ENCODE measurements around the gene P3H2.
"Not testable (repeated sequence)": the region's sequence is repeated elsewhere in the genome, so short reads cannot be mapped to it uniquely, and the experiment has no call there.

P3H2 gene

DNA sequence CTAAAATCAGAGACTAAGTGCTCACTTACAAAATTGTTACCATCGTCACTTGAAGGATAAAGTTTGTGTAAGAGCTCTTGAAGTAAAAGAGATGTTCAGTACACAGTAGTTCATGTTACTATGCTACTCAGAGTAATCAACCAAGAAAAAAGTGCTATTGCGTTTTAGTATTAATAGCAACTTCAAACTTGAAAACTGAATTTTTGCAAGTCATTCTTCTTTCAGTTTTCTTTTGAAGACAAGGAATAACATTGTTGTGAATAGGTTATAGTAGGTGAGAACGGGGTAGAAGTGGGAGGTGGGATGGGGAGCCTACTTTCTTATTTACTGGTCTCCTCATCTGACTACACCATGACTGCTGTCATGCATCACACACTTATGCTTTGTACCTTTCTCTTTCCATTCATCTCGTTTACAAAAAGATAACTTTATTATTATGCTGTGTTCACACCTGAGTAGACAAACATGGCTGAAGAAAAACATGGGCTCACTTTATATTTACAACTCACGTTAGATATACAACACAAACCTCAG lies 39.3 kb upstream of the P3H2 start:
- TF ChIP-seq, protein P1, sequence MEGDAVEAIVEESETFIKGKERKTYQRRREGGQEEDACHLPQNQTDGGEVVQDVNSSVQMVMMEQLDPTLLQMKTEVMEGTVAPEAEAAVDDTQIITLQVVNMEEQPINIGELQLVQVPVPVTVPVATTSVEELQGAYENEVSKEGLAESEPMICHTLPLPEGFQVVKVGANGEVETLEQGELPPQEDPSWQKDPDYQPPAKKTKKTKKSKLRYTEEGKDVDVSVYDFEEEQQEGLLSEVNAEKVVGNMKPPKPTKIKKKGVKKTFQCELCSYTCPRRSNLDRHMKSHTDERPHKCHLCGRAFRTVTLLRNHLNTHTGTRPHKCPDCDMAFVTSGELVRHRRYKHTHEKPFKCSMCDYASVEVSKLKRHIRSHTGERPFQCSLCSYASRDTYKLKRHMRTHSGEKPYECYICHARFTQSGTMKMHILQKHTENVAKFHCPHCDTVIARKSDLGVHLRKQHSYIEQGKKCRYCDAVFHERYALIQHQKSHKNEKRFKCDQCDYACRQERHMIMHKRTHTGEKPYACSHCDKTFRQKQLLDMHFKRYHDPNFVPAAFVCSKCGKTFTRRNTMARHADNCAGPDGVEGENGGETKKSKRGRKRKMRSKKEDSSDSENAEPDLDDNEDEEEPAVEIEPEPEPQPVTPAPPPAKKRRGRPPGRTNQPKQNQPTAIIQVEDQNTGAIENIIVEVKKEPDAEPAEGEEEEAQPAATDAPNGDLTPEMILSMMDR (IDR thresholded peaks at IDR 0.05) = no peak
- no peak for TF ChIP-seq ZFX (IDR thresholded peaks at IDR 0.05; ENCODE audit: borderline replicate concordance)
- no peak overlapping the region for H3K27ac ChIP-seq

GRCh38 chr3:190158261-190158660 lies 37.6 kb upstream of the P3H2 start:
- no peak overlapping the region for H3K27ac ChIP-seq
- TF ChIP-seq, protein P1 (IDR thresholded peaks at IDR 0.05) = no peak
- TF ChIP-seq ZFX (IDR thresholded peaks at IDR 0.05; ENCODE audit: borderline replicate concordance) = no peak

- TF ChIP-seq, protein P1 (IDR thresholded peaks at IDR 0.05) = no peak
- TF ChIP-seq ZFX (IDR thresholded peaks at IDR 0.05; ENCODE audit: borderline replicate concordance) = no peak
- H3K27ac ChIP-seq = no peak overlapping the region
These were observed 35.1 kb upstream of the P3H2 start for GRCh38 chr3:190155752-190156151.

GRCh38 chr3:190150681-190151080 lies 30.0 kb upstream of the P3H2 start:
- TF ChIP-seq ZFX (IDR thresholded peaks at IDR 0.05; ENCODE audit: borderline replicate concordance) = no peak
- no peak overlapping the region for H3K27ac ChIP-seq

DNA sequence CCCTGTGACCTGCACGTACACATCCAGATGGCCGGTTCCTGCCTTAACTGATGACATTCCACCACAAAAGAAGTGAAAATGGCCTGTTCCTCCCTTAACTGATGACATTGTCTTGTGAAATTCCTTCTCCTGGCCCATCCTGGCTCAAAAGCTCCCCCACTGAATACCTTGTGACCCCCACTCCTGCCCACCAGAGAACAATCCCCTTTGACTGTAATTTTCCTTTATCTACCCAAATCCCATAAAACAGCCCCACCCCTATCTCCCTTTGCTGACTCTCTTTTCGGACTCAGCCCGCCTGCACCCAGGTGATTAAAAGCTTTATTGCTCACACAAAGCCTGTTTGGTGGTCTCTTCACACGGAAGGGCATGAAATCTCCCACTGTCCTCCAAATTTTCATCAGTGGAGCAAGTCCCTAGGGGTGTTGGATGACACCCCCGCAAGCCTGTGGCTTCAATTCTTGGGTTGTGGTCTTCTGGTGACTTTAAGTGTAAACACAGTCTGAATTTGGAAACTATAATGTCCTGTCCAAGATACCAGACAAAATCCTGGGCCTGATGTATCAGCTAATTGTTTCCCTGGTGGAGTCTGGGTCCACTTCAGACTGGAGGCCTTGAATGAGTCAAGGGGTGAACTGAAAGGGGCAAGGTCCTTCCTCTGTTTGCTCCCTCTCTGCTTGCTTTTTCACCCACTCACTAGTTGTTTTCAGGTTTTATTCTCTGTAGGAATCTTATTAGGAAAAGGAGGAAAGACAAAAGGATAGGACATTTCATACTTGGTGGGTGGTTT lies 29.3 kb upstream of the P3H2 start:
- H3K27ac ChIP-seq = not testable (repeated sequence)

- H3K27ac ChIP-seq = not testable (repeated sequence)
These were observed 24.1 kb upstream of the P3H2 start for GRCh38 chr3:190144793-190145192.

- TF ChIP-seq ZFX (IDR thresholded peaks at IDR 0.05; ENCODE audit: borderline replicate concordance) = no peak
- TF ChIP-seq, protein P1 (IDR thresholded peaks at IDR 0.05) = no peak
- H3K27ac ChIP-seq = no peak overlapping the region
These were observed 21.3 kb upstream of the P3H2 start for GRCh38 chr3:190142041-190142440.

DNA sequence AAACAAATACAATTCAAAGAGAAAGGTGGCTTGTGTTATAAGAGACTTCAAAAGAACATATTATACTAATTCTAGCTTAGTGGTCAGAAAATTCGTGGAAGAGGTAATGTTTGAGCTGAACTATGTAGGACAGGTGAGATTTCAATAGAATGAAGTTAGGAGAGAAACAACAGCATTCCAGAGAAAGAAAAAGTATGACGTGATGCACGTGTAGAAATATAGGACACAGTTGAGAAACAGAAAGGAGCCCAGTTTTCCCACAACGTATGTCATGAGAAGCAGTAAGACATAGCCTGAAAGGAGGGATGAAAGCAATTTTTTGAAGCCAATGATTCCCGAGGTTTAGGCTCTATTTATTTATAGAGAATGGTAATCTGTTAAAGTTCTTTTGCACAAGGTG lies 18.7 kb upstream of the P3H2 start:
- no peak overlapping the region for H3K27ac ChIP-seq
- TF ChIP-seq, protein P1 (IDR thresholded peaks at IDR 0.05) = no peak
- TF ChIP-seq ZFX (IDR thresholded peaks at IDR 0.05; ENCODE audit: borderline replicate concordance) = no peak

DNA sequence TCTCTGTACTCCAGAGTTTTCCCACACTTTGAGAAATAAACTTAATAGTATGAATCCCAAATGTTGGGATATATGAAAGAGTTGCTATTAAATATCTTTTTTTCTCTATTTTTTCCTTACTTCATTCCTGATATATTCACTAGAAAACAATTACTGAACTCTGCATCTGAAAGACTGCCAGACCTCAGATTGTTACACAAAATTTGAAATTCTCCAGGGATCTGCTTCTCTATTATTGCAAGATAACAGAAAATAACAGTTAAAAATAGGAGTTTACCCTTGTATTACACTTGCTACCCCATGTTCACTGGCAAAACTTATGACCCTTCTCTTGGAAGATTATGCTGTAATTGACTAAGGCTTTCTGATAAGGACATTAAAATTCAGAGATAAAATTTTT lies 11.7 kb upstream of the P3H2 start:
- TF ChIP-seq ZFX (IDR thresholded peaks at IDR 0.05; ENCODE audit: borderline replicate concordance) = no peak
- TF ChIP-seq, protein P1 (IDR thresholded peaks at IDR 0.05) = no peak
- no peak overlapping the region for H3K27ac ChIP-seq

Measured in 22Rv1 (cell line).